ENCODE measurements around the gene LIMCH1. TPM values are rescaled to one million over a fixed set of nuclear protein-coding genes. Genes with fewer than 3 reads are reported as not detected.

Gene LIMCH1
- total and polyA plus RNA-seq, 2 of the 8 experiments (the other 6 are each of a cell fraction or from before 2014, with no cell fraction given) = 2.7 to 3.0 TPM

- TF ChIP-seq JUND (IDR thresholded peaks at IDR 0.05; ENCODE audit: low read length) = no peak
- no peak for TF ChIP-seq CHD2 (IDR thresholded peaks at IDR 0.05; ENCODE audit: low read length)
- TF ChIP-seq POU5F1 (IDR thresholded peaks at IDR 0.05; ENCODE audit: low read depth, low read length) = no peak
- no peak for TF ChIP-seq EGR1 (IDR thresholded peaks at IDR 0.05; ENCODE audit: borderline replicate concordance, low read depth, low read length)
- TF ChIP-seq, protein P1, sequence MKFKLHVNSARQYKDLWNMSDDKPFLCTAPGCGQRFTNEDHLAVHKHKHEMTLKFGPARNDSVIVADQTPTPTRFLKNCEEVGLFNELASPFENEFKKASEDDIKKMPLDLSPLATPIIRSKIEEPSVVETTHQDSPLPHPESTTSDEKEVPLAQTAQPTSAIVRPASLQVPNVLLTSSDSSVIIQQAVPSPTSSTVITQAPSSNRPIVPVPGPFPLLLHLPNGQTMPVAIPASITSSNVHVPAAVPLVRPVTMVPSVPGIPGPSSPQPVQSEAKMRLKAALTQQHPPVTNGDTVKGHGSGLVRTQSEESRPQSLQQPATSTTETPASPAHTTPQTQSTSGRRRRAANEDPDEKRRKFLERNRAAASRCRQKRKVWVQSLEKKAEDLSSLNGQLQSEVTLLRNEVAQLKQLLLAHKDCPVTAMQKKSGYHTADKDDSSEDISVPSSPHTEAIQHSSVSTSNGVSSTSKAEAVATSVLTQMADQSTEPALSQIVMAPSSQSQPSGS (IDR thresholded peaks at IDR 0.05; ENCODE audit: low read length) = no peak
- TF ChIP-seq, protein P2, sequence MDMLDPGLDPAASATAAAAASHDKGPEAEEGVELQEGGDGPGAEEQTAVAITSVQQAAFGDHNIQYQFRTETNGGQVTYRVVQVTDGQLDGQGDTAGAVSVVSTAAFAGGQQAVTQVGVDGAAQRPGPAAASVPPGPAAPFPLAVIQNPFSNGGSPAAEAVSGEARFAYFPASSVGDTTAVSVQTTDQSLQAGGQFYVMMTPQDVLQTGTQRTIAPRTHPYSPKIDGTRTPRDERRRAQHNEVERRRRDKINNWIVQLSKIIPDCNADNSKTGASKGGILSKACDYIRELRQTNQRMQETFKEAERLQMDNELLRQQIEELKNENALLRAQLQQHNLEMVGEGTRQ (IDR thresholded peaks at IDR 0.05; ENCODE audit: low read length) = no peak
- TF ChIP-seq SP4 (IDR thresholded peaks at IDR 0.05; ENCODE audit: low read length) = no peak
- no peak for TF ChIP-seq RAD21 (IDR thresholded peaks at IDR 0.05 in 1 of 2, conservative IDR thresholded peaks at IDR 0.05 in 1 of 2; ENCODE audit: low read depth in 2 of 2, low read length in 2 of 2)
- TF ChIP-seq JUN (IDR thresholded peaks at IDR 0.05; ENCODE audit: low read depth, low read length) = no peak
These were observed 37.2 kb downstream of the LIMCH1 start (continued) for GRCh38 chr4:41575207-41575606.
